ENCODE measurements around the gene PRADC1.
"Not testable (repeated sequence)": the region's sequence is repeated elsewhere in the genome, so short reads cannot be mapped to it uniquely, and the experiment has no call there.

PRADC1 gene

GRCh38 chr2:73203055-73203681 is 29.9 kb downstream of the PRADC1 start:
- Histone ChIP-seq H3K27ac (no peak overlapping the region), H3K4me3 (ENCODE audit: low read depth in 1 of 2, low read length in 1 of 2) (no peak overlapping the region), H3K36me3 (no peaks in the 10 kb centered on the region), H3K4me1 (ENCODE audit: control insufficient read depth in 1 of 2, insufficient read depth in 1 of 2, low read depth in 1 of 2, low read length in 1 of 2) (peaks cover 0 to 11% of the 10 kb centered on the region in 2 experiments), H3K27me3 (peaks cover 100% of the 10 kb centered on the region), H3K9me3 (no peaks in the 10 kb centered on the region)
- TF ChIP-seq, protein P1, sequence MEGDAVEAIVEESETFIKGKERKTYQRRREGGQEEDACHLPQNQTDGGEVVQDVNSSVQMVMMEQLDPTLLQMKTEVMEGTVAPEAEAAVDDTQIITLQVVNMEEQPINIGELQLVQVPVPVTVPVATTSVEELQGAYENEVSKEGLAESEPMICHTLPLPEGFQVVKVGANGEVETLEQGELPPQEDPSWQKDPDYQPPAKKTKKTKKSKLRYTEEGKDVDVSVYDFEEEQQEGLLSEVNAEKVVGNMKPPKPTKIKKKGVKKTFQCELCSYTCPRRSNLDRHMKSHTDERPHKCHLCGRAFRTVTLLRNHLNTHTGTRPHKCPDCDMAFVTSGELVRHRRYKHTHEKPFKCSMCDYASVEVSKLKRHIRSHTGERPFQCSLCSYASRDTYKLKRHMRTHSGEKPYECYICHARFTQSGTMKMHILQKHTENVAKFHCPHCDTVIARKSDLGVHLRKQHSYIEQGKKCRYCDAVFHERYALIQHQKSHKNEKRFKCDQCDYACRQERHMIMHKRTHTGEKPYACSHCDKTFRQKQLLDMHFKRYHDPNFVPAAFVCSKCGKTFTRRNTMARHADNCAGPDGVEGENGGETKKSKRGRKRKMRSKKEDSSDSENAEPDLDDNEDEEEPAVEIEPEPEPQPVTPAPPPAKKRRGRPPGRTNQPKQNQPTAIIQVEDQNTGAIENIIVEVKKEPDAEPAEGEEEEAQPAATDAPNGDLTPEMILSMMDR (IDR thresholded peaks at IDR 0.05), result no peak

GRCh38 chr2:73202156-73203054 is 30.6 kb downstream of the PRADC1 start, which contains the start of gene NOTO:
NOTO (plus strand) TSS chr2:73202574; CDS start chr2:73202667, 93 bp downstream.
- H3K27ac ChIP-seq, result no peak within 1 kb of the TSS
- H3K36me3 ChIP-seq, result no peaks in the 10 kb centered on the region
- TF ChIP-seq, protein P1 (IDR thresholded peaks at IDR 0.05), result no peak
- no peak within 1 kb of the TSS for H3K4me3 ChIP-seq (ENCODE audit: low read depth in 1 of 2, low read length in 1 of 2)
- peaks cover 0 to 11% of the 10 kb centered on the region in 2 experiments for H3K4me1 ChIP-seq (ENCODE audit: control insufficient read depth in 1 of 2, insufficient read depth in 1 of 2, low read depth in 1 of 2, low read length in 1 of 2)
- peaks cover 100% of the 10 kb centered on the region for H3K27me3 ChIP-seq
- no peaks in the 10 kb centered on the region for H3K9me3 ChIP-seq

DNA sequence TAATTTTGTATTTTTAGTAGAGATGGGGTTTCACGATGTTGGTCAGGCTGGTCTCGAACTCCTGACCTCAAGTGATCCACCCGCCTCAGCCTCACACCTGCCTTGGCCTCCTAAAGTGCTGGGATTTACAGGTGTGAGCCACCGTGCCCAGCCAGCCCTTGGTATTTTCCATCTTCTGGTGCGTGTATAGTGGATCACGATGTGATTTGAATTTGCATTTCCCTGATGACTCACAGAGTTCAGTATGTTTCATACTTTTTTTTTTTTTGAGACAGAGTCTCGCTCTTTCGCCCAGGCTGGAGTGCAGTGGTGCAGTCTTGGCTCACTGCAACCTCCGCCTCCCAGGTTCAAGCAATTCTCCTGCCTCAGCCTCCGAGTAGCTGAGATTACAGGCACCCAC is 32.8 kb downstream of the PRADC1 start:
- H3K27ac ChIP-seq; H3K36me3 ChIP-seq; H3K4me3 ChIP-seq (ENCODE audit: low read depth in 1 of 2, low read length in 1 of 2); H3K9me3 ChIP-seq: not testable (repeated sequence)
- Histone ChIP-seq H3K4me1 (ENCODE audit: control insufficient read depth in 1 of 2, insufficient read depth in 1 of 2, low read depth in 1 of 2, low read length in 1 of 2) (peaks cover 0 to 11% of the 10 kb centered on the region in 2 experiments), H3K27me3 (peaks cover 100% of the 10 kb centered on the region)

DNA sequence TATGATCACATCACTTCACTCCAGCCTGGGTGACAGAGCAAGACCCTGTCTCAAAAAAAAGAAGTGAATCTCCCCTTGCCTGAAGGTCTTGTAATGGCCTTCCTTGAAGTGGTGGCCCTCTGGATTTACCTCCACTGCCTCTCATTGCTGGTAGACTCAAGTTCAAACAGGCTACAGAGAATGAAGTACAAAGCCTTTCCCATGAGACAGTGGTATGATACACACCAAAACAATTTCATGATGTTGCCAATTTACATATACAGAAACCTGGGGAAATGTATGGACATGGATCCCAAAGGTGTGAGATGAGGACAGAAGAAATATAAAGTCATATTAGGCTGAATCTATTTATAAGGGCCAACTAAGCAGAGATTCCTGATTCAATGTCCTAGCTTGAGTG is 35.5 kb downstream of the PRADC1 start:
- H3K27ac ChIP-seq, result no peak overlapping the region
- no peaks in the 10 kb centered on the region for H3K9me3 ChIP-seq
- peaks cover 0 to 2% of the 10 kb centered on the region in 2 experiments for H3K4me1 ChIP-seq (ENCODE audit: control insufficient read depth in 1 of 2, insufficient read depth in 1 of 2, low read depth in 1 of 2, low read length in 1 of 2)
- TF ChIP-seq, protein P1 (IDR thresholded peaks at IDR 0.05), result no peak
- no peak overlapping the region for H3K4me3 ChIP-seq (ENCODE audit: low read depth in 1 of 2, low read length in 1 of 2)
- peaks cover 93% of the 10 kb centered on the region for H3K27me3 ChIP-seq
- H3K36me3 ChIP-seq, result no peaks in the 10 kb centered on the region

GRCh38 chr2:73187549-73187948 is 45.5 kb downstream of the PRADC1 start:
- Histone ChIP-seq H3K27me3 (peaks cover 61% of the 10 kb centered on the region), H3K4me1 (ENCODE audit: control insufficient read depth in 1 of 2, insufficient read depth in 1 of 2, low read depth in 1 of 2, low read length in 1 of 2) (peaks cover 0 to 3% of the 10 kb centered on the region in 2 experiments), H3K9me3 (no peaks in the 10 kb centered on the region), H3K36me3 (no peaks in the 10 kb centered on the region), H3K27ac (no peak overlapping the region), H3K4me3 (ENCODE audit: low read depth in 1 of 2, low read length in 1 of 2) (no peak overlapping the region)
- TF ChIP-seq, protein P1 (IDR thresholded peaks at IDR 0.05), result no peak

DNA sequence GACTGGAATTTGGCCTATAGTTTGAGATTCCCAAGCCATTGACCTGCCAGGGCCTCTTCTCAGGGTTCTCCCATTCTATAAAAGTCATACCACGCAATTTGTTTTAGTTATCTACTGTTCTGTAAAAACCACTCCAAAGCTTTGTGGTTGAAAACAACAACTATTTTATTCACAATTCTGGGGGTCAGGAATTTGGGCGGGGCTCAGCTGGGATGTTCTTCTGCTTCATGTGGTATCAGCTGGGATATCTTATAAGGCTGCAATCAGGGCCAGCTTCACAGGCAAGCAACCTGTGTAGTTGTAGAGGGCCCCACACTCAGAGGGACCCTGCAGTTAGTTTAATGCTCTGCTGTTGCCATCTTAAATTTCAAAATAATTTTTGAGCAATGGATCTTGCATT is 47.1 kb downstream of the PRADC1 start:
- TF ChIP-seq, protein P1 (IDR thresholded peaks at IDR 0.05), result no peak
- peaks cover 0 to 3% of the 10 kb centered on the region in 2 experiments for H3K4me1 ChIP-seq (ENCODE audit: control insufficient read depth in 1 of 2, insufficient read depth in 1 of 2, low read depth in 1 of 2, low read length in 1 of 2)

More for the DNA sequence above, 47.1 kb downstream of the PRADC1 start:
- no peak overlapping the region for H3K4me3 ChIP-seq (ENCODE audit: low read depth in 1 of 2, low read length in 1 of 2)
- H3K36me3 ChIP-seq, result no peaks in the 10 kb centered on the region
- H3K27ac ChIP-seq, result no peak overlapping the region
- H3K27me3 ChIP-seq, result peaks cover 55% of the 10 kb centered on the region
- no peaks in the 10 kb centered on the region for H3K9me3 ChIP-seq
